A549 (cell line): ENCODE data around the gene C3orf85. TPM values are rescaled to one million over a fixed set of nuclear protein-coding genes. Genes with fewer than 3 reads are reported as not detected.

ENCODE experiments used
- ATAC-seq, 2 experiments: fragments of 200-7000 bp in 1 of 2; fragments of >200 bp in 1 of 2; cut with Nextera tagmentation in 1 of 2; cut with Tn5 transposase in 1 of 2; 3 replicates each; pipeline versions ENCODE4 v1.8.0 to v1.9.1; 2018 to 2020; ENCODE audit warnings: mild to moderate bottlenecking in 1 of 2, moderate library complexity in 1 of 2
- CTCF ChIA-PET: fragments of 300-600 bp; sonication (Branson Sonifier 250); formaldehyde crosslinking; extraction: SDS; loops from one replicate; lab custom pipeline; 2021; ENCODE audit warnings: antibody characterized with exemption, inconsistent platforms; lab: Yijun Ruan, JAX
- POLR2A ChIA-PET: fragments of 350-600 bp; formaldehyde crosslinking; extraction: SDS; loops from one replicate; lab custom pipeline; 2021; ENCODE audit warnings: antibody characterized with exemption, inconsistent platforms; lab: Yijun Ruan, JAX
- DNase-seq, 2 experiments: peaks; one replicate each; pipeline versions ENCODE4 v3.0.0 to v3.0.0-alpha.2; 2011 to 2016; ENCODE audit warnings: low read depth in 1 of 2, low spot score in 1 of 2
- FAIRE-seq: peaks from 2 replicates; lab custom pipeline; 2011; peaks lifted over from hg19 to GRCh38; lab: Jason Lieb, UNC
- H3K27ac ChIP-seq, 2 experiments: fragments of >200 bp; sonication (Bioruptor Twin); formaldehyde crosslinking; 3 replicates each; pipeline ENCODE4 v1.5.1; 2016 to 2017
- H3K4me1 ChIP-seq: fragments of >200 bp; sonication (Bioruptor Twin); formaldehyde crosslinking; 3 replicates; pipeline ENCODE4 v1.6.1; 2016
- H3K4me2 ChIP-seq: fragments of >200 bp; sonication (Bioruptor Twin); formaldehyde crosslinking; 3 replicates; pipeline ENCODE4 v1.6.1; 2016
- H3K4me3 ChIP-seq: fragments of >200 bp; sonication (Bioruptor Twin); formaldehyde crosslinking; 3 replicates; pipeline ENCODE4 v1.5.1; 2016
- H3K9me3 ChIP-seq: fragments of >200 bp; sonication (Bioruptor Twin); formaldehyde crosslinking; 3 replicates; pipeline ENCODE4 v1.6.1; 2016
- CBX2 ChIP-seq: fragments of 200-600 bp; sonication (generic); IDR thresholded peaks from 2 replicates; pipeline ENCODE4 v1.6.1; 2016; ENCODE audit warnings: low read depth, mild to moderate bottlenecking, borderline replicate concordance
- CBX8 ChIP-seq: fragments of 200-600 bp; sonication (generic); IDR thresholded peaks from 2 replicates; pipeline ENCODE4 v1.6.1; 2016
- CEBPB ChIP-seq, 2 experiments: fragments of >200 bp in 1 of 2; sonication (Bioruptor Twin) in 1 of 2; formaldehyde crosslinking in 1 of 2; IDR thresholded peaks; 2 replicates each; pipeline ENCODE4 v1.6.1; 2012 to 2016
- ESRRA ChIP-seq: fragments of 150-350 bp; IDR thresholded peaks from 2 replicates; pipeline ENCODE4 v1.6.1; 2014; ENCODE audit warnings: mild to moderate bottlenecking, low read length, borderline replicate concordance
- HOXA7 ChIP-seq: fragments of 250-450 bp; sonication (Bioruptor Pico); IDR thresholded peaks from 2 replicates; pipeline ENCODE4 v1.5.0; 2020; ENCODE audit warnings: mild to moderate bottlenecking, moderate library complexity
- JUN ChIP-seq, 2 experiments: fragments of >200 bp; sonication (Bioruptor Twin); formaldehyde crosslinking; IDR thresholded peaks; 2 replicates in 1 of 2; 3 replicates in 1 of 2; pipeline ENCODE4 v1.6.1; 2016 to 2017
- JUNB ChIP-seq: fragments of >200 bp; sonication (Bioruptor Twin); formaldehyde crosslinking; IDR thresholded peaks from 2 replicates; pipeline ENCODE4 v1.6.1; 2016
- MAFK ChIP-seq: fragments of 450-650 bp; IDR thresholded peaks from 2 replicates; pipeline ENCODE4 v1.6.1; 2014; ENCODE audit not compliant: partially characterized antibody
- MYC ChIP-seq: IDR thresholded peaks from 2 replicates; pipeline ENCODE4 v1.6.1; 2012; ENCODE audit warnings: mild to moderate bottlenecking, inconsistent platforms, low read length, improper control_type of control experiment, borderline replicate concordance
- NPAS2 ChIP-seq: fragments of 250-450 bp; sonication (Bioruptor Pico); IDR thresholded peaks from 2 replicates; pipeline ENCODE4 v1.8.0; 2022; ENCODE audit warnings: mild to moderate bottlenecking, moderate library complexity, borderline replicate concordance
- POLR2A ChIP-seq: IDR thresholded peaks from 2 replicates; pipeline ENCODE4 v1.6.1; 2012; ENCODE audit warnings: mild to moderate bottlenecking, low read length
- POLR2AphosphoS2 ChIP-seq: conservative IDR thresholded peaks from 2 replicates; pipeline ENCODE4 v1.6.1; 2012; ENCODE audit warnings: low read length, improper control_type of control experiment, inconsistent platforms
- RAD21 ChIP-seq, 2 experiments: fragments of >200 bp in 1 of 2; sonication (Bioruptor Twin) in 1 of 2; formaldehyde crosslinking in 1 of 2; IDR thresholded peaks in 1 of 2; conservative IDR thresholded peaks in 1 of 2; 2 replicates in 1 of 2; 3 replicates in 1 of 2; pipeline ENCODE4 v1.6.1; 2012 to 2018; ENCODE audit warnings: inconsistent platforms in 1 of 2
- SREBF2 ChIP-seq: fragments of 450-650 bp; IDR thresholded peaks from 2 replicates; pipeline ENCODE4 v1.6.1; 2014; ENCODE audit warnings: mild to moderate bottlenecking, moderate library complexity
- ZFP36 ChIP-seq: fragments of 450-650 bp; IDR thresholded peaks from 2 replicates; pipeline ENCODE4 v1.6.1; 2014; ENCODE audit warnings: borderline replicate concordance; ENCODE audit not compliant: partially characterized antibody
- WGBS: methylation state at CpG from one replicate; pipeline ENCODE4 v1.1.6; 2017; ENCODE audit errors: missing lambda C conversion rate; 5-methylcytosine and 5-hydroxymethylcytosine counted together
- polyA plus RNA-seq, 4 experiments: library from polyadenylated mRNA; depleted of rRNA in 3 of 4; stranded (reverse); fragments of >200 nt; fragmentation: RNase III in 1 of 4; extraction: RNeasy Plus Mini Kit Qiagen cat#74134 plus additional on column Dnase treatment in 1 of 4; gene quantifications; 2 replicates in 3 of 4; 3 replicates in 1 of 4; pipeline ENCODE4 v1.2.3, GENCODE V29; 2011 to 2017
- TF ChIP-seq, protein P1 (sequence below): fragments of 250-450 bp; sonication (Bioruptor Pico); IDR thresholded peaks from 2 replicates; pipeline ENCODE4 v1.5.0; 2021; ENCODE audit warnings: mild to moderate bottlenecking, moderate library complexity, borderline replicate concordance
- TF ChIP-seq, protein P2 (sequence below): fragments of 200-600 bp; sonication (generic); IDR thresholded peaks from 2 replicates; pipeline ENCODE4 v1.6.1; 2016; ENCODE audit warnings: antibody characterized with exemption, mild to moderate bottlenecking, moderate library complexity
- TF ChIP-seq, protein P3 (sequence below): fragments of >200 bp; sonication (Bioruptor Twin); formaldehyde crosslinking; IDR thresholded peaks from 2 replicates; pipeline ENCODE4 v1.6.1; 2016
- TF ChIP-seq, protein P4 (sequence below): fragments of >200 bp; sonication (Bioruptor Twin); formaldehyde crosslinking; IDR thresholded peaks from 3 replicates; pipeline ENCODE4 v1.6.1; 2016

Gene C3orf85
- polyA plus RNA-seq, 2 of the 4 experiments (the other 2 are of a cell fraction) = not detected

- CTCF ChIA-PET = interaction anchor here (0.7 to 2.0 kb wide), 3 partner anchors 16 to 334 kb away, joined by 4 to 7 read pairs (median 4); no protein-coding TSS in a partner anchor
- 32% methylated on average over 5 of the region's 5 CpGs for WGBS
- no peak overlapping the region for H3K27ac ChIP-seq
- H3K4me2 ChIP-seq = no peak overlapping the region
- POLR2A ChIA-PET = no interaction called here
- no peaks in the 10 kb centered on the region for H3K4me1 ChIP-seq
- peak; percentile 80 to 81; a peak in 5 of 6 replicates for ATAC-seq
- FAIRE-seq = no peak
- DNase-seq = peak; percentile 15 to 28
- no peaks in the 10 kb centered on the region for H3K9me3 ChIP-seq
- H3K4me3 ChIP-seq = no peak overlapping the region
- peak; percentile 37 for TF ChIP-seq MAFK
- no peak for TF ChIP-seq JUN (IDR thresholded peaks at IDR 0.05)
- no peak for TF ChIP-seq ESRRA
- no peak for TF ChIP-seq HOXA7 (CRISPR knock-in tag)
- peak in 1 of 2 experiments; percentile 19; a peak in 2 of 5 replicates for TF ChIP-seq RAD21 (conservative IDR thresholded peaks at IDR 0.05 in 1 of 2, IDR thresholded peaks at IDR 0.05 in 1 of 2)
These were observed 38.4 kb upstream of the C3orf85 start for GRCh38 chr3:109098079-109098644.

GRCh38 chr3:109109574-109109973 is 26.9 kb upstream of the C3orf85 start:
- DNase-seq (no peak), ATAC-seq (no peak), FAIRE-seq (no peak)
- H3K27ac ChIP-seq = no peak overlapping the region
- TF ChIP-seq MYC (no peak), POLR2A (no peak), NPAS2 (CRISPR knock-in tag) (no peak), CBX8 (no peak), CEBPB (IDR thresholded peaks at IDR 0.05) (no peak), ZFP36 (no peak), POLR2AphosphoS2 (no peak), RAD21 (conservative IDR thresholded peaks at IDR 0.05 in 1 of 2, IDR thresholded peaks at IDR 0.05 in 1 of 2) (no peak)
- TF ChIP-seq, protein P1, sequence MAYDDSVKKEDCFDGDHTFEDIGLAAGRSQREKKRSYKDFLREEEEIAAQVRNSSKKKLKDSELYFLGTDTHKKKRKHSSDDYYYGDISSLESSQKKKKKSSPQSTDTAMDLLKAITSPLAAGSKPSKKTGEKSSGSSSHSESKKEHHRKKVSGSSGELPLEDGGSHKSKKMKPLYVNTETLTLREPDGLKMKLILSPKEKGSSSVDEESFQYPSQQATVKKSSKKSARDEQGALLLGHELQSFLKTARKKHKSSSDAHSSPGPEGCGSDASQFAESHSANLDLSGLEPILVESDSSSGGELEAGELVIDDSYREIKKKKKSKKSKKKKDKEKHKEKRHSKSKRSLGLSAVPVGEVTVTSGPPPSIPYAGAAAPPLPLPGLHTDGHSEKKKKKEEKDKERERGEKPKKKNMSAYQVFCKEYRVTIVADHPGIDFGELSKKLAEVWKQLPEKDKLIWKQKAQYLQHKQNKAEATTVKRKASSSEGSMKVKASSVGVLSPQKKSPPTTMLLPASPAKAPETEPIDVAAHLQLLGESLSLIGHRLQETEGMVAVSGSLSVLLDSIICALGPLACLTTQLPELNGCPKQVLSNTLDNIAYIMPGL (CRISPR knock-in tag) = no peak
- TF ChIP-seq, protein P2, sequence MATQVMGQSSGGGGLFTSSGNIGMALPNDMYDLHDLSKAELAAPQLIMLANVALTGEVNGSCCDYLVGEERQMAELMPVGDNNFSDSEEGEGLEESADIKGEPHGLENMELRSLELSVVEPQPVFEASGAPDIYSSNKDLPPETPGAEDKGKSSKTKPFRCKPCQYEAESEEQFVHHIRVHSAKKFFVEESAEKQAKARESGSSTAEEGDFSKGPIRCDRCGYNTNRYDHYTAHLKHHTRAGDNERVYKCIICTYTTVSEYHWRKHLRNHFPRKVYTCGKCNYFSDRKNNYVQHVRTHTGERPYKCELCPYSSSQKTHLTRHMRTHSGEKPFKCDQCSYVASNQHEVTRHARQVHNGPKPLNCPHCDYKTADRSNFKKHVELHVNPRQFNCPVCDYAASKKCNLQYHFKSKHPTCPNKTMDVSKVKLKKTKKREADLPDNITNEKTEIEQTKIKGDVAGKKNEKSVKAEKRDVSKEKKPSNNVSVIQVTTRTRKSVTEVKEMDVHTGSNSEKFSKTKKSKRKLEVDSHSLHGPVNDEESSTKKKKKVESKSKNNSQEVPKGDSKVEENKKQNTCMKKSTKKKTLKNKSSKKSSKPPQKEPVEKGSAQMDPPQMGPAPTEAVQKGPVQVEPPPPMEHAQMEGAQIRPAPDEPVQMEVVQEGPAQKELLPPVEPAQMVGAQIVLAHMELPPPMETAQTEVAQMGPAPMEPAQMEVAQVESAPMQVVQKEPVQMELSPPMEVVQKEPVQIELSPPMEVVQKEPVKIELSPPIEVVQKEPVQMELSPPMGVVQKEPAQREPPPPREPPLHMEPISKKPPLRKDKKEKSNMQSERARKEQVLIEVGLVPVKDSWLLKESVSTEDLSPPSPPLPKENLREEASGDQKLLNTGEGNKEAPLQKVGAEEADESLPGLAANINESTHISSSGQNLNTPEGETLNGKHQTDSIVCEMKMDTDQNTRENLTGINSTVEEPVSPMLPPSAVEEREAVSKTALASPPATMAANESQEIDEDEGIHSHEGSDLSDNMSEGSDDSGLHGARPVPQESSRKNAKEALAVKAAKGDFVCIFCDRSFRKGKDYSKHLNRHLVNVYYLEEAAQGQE = no peak
- H3K4me1 ChIP-seq = no peaks in the 10 kb centered on the region
- no peaks in the 10 kb centered on the region for H3K9me3 ChIP-seq
- 72% methylated on average over 4 of the region's 4 CpGs for WGBS
- no peak overlapping the region for H3K4me2 ChIP-seq
- ChIA-PET CTCF (no interaction called here), POLR2A (no interaction called here)
- H3K4me3 ChIP-seq = no peak overlapping the region

DNA sequence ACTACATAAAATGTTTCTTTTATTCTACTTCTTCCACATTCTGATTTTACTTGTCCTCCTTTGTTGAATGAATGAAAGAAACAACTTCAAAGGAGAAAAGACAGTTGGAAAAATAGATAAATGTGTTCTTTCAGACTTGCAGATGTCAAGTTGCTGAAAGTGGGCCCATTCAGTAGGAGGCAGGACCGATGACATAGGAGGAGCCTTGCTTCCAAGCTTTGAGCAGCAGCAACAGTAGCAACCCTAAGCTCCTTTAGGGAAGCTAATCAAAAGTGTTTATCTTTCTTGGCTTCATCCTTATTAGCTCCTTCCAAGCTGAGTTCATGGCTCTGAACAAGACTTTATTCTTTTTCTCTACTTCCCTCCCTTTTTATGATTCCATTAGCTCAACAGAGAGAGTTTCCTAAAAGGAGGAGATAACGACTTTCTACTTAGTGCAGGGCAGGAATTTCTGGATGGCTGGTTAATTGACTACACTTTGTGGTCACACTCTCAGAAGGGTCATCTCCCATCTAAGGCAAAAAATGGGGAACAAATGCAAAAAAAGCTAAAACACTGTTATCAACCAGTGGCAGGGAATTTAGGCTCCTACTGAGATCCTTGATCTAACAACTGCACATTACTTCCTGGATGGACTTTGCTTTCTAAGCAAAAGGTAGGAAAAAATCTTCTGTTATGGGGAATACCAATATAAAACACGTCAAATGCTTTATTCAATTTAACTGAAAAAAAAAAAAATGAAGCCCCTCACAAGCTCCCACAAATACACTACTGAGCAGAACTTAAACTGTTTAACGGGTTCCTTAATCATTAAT is 23.4 kb upstream of the C3orf85 start:
- DNase-seq (no peak), FAIRE-seq (no peak)
- CTCF ChIA-PET = interaction anchor here (0.8 to 1.1 kb wide), 2 partner anchors 62 to 90 kb away, joined by 3 read pairs; no protein-coding TSS in a partner anchor
- TF ChIP-seq, protein P1 (CRISPR knock-in tag) = no peak
- TF ChIP-seq, protein P3, sequence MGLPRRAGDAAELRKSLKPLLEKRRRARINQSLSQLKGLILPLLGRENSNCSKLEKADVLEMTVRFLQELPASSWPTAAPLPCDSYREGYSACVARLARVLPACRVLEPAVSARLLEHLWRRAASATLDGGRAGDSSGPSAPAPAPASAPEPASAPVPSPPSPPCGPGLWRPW = no peak
- TF ChIP-seq CBX2 (no peak), JUNB (no peak), NPAS2 (CRISPR knock-in tag) (no peak), CEBPB (IDR thresholded peaks at IDR 0.05) (no peak), SREBF2 (no peak)
- TF ChIP-seq, protein P4, sequence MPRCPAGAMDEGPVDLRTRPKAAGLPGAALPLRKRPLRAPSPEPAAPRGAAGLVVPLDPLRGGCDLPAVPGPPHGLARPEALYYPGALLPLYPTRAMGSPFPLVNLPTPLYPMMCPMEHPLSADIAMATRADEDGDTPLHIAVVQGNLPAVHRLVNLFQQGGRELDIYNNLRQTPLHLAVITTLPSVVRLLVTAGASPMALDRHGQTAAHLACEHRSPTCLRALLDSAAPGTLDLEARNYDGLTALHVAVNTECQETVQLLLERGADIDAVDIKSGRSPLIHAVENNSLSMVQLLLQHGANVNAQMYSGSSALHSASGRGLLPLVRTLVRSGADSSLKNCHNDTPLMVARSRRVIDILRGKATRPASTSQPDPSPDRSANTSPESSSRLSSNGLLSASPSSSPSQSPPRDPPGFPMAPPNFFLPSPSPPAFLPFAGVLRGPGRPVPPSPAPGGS = no peak
- TF ChIP-seq, all 56 proteins: peak for 0
- 28% methylated on average over 4 of the region's 4 CpGs for WGBS
- H3K27ac ChIP-seq = no peak overlapping the region
- H3K4me3 ChIP-seq = no peak overlapping the region
- no peak overlapping the region for H3K4me2 ChIP-seq
- ATAC-seq = no peak
- POLR2A ChIA-PET = no interaction called here
- H3K4me1 ChIP-seq = no peaks in the 10 kb centered on the region
- no peaks in the 10 kb centered on the region for H3K9me3 ChIP-seq
